H9 (cell line): Measurements from ENCODE around the gene MORN5. TPM values are rescaled to one million over a fixed set of nuclear protein-coding genes. Genes with fewer than 3 reads are reported as not detected.

Experiments
- DNase-seq: peaks from one replicate; pipeline ENCODE4 v3.0.0-alpha.2; 2017
- H2AFZ ChIP-seq: one replicate; pipeline ENCODE4 v1.6.1; 2013; ENCODE audit warnings: mild to moderate bottlenecking, low read length, control low read depth, moderate library complexity
- H2AK5ac ChIP-seq: 2 replicates; pipeline ENCODE4 v1.6.1; 2013; ENCODE audit warnings: low read length, control low read depth, mixed read lengths; ENCODE audit not compliant: insufficient read length
- H2BK120ac ChIP-seq: one replicate; pipeline ENCODE4 v1.6.1; 2013; ENCODE audit warnings: low read depth, mild to moderate bottlenecking, low read length, control low read depth, inconsistent platforms; ENCODE audit not compliant: poor library complexity, severe bottlenecking
- H2BK12ac ChIP-seq: 2 replicates; pipeline ENCODE4 v1.6.1; 2013; ENCODE audit warnings: low read length, control low read depth, mixed read lengths, low read depth; ENCODE audit not compliant: insufficient read length
- H2BK15ac ChIP-seq: 2 replicates; pipeline ENCODE4 v1.6.1; 2013; ENCODE audit warnings: low read depth, low read length, control low read depth
- H2BK20ac ChIP-seq: one replicate; pipeline ENCODE4 v1.6.1; 2013; ENCODE audit warnings: low read depth, mild to moderate bottlenecking, low read length, control low read depth, inconsistent platforms; ENCODE audit not compliant: poor library complexity, severe bottlenecking
- H2BK5ac ChIP-seq: 2 replicates; pipeline ENCODE4 v1.6.1; 2013; ENCODE audit warnings: low read length, control low read depth, mixed read lengths; ENCODE audit not compliant: insufficient read length
- H3K14ac ChIP-seq: 2 replicates; pipeline ENCODE4 v1.6.1; 2013; ENCODE audit warnings: low read length, control low read depth; ENCODE audit not compliant: insufficient read depth
- H3K18ac ChIP-seq: 2 replicates; pipeline ENCODE4 v1.6.1; 2013; ENCODE audit warnings: low read depth, mild to moderate bottlenecking, mixed read lengths, low read length, control low read depth; ENCODE audit not compliant: insufficient read length
- H3K23ac ChIP-seq: 2 replicates; pipeline ENCODE4 v1.6.1; 2013; ENCODE audit warnings: low read length, control low read depth, mixed read lengths, low read depth; ENCODE audit not compliant: insufficient read length
- H3K23me2 ChIP-seq: 2 replicates; pipeline ENCODE4 v1.6.1; 2013; ENCODE audit warnings: low read depth, mild to moderate bottlenecking, mixed read lengths, low read length, control low read depth; ENCODE audit not compliant: insufficient read length, poor library complexity, severe bottlenecking
- H3K27ac ChIP-seq: 2 replicates; pipeline ENCODE4 v1.5.1; 2013; ENCODE audit warnings: low read length, control low read depth, mixed read lengths, low read depth; ENCODE audit not compliant: insufficient read length
- H3K27me3 ChIP-seq: 2 replicates; pipeline ENCODE4 v1.6.1; 2013; ENCODE audit warnings: low read length, control low read depth, inconsistent platforms; ENCODE audit not compliant: insufficient read depth
- H3K4ac ChIP-seq: 2 replicates; pipeline ENCODE4 v1.6.1; 2013; ENCODE audit warnings: low read depth, mild to moderate bottlenecking, control low read depth, inconsistent platforms, low read length, moderate library complexity
- H3K4me1 ChIP-seq: 2 replicates; pipeline ENCODE4 v1.6.1; 2013; ENCODE audit warnings: low read length, control low read depth, inconsistent platforms; ENCODE audit not compliant: insufficient read depth
- H3K4me2 ChIP-seq: 2 replicates; pipeline ENCODE4 v1.6.1; 2013; ENCODE audit warnings: low read length, control low read depth, mixed read lengths; ENCODE audit not compliant: insufficient read length, insufficient read depth
- H3K56ac ChIP-seq: 2 replicates; pipeline ENCODE4 v1.6.1; 2013; ENCODE audit warnings: low read depth, mild to moderate bottlenecking, mixed read lengths, low read length, control low read depth; ENCODE audit not compliant: insufficient read length
- H3K79me1 ChIP-seq: 2 replicates; pipeline ENCODE4 v1.6.1; 2013; ENCODE audit warnings: low read depth, mild to moderate bottlenecking, moderate library complexity, low read length, control low read depth, inconsistent platforms; ENCODE audit not compliant: insufficient read depth, poor library complexity, severe bottlenecking
- H3K79me2 ChIP-seq: 2 replicates; pipeline ENCODE4 v1.6.1; 2013; ENCODE audit warnings: low read length, control low read depth, inconsistent platforms; ENCODE audit not compliant: insufficient read depth
- H3K9ac ChIP-seq: 2 replicates; pipeline ENCODE4 v1.6.1; 2013; ENCODE audit warnings: low read length, control low read depth, mixed read lengths; ENCODE audit not compliant: insufficient read length; ENCODE audit errors: extremely low read depth
- H3K9me3 ChIP-seq: one replicate; pipeline ENCODE4 v1.6.1; 2013; ENCODE audit warnings: low read depth, low read length, inconsistent platforms; ENCODE audit not compliant: control insufficient read depth
- H3T11ph ChIP-seq: one replicate; pipeline ENCODE4 v1.6.1; 2013; ENCODE audit warnings: mild to moderate bottlenecking, low read length, control low read depth, inconsistent platforms
- H4K20me1 ChIP-seq: one replicate; pipeline ENCODE4 v1.6.1; 2013; ENCODE audit not compliant: control insufficient read depth, insufficient read length, insufficient read depth
- H4K5ac ChIP-seq: 2 replicates; pipeline ENCODE4 v1.6.1; 2013; ENCODE audit warnings: low read depth, mild to moderate bottlenecking, mixed read lengths, low read length, control low read depth; ENCODE audit not compliant: insufficient read length
- H4K8ac ChIP-seq: replicated peaks from 2 replicates; pipeline ENCODE4 v1.6.1; 2013; ENCODE audit warnings: low read length, control low read depth, mixed read lengths, low read depth; ENCODE audit not compliant: insufficient read length
- H4K91ac ChIP-seq: 2 replicates; pipeline ENCODE4 v1.6.1; 2013; ENCODE audit warnings: low read depth, mild to moderate bottlenecking, moderate library complexity, mixed read lengths, low read length, control low read depth; ENCODE audit not compliant: insufficient read length
- H3K27ac Mint-ChIP-seq, 3 experiments: 2 replicates in 2 of 3; 3 replicates in 1 of 3; pipeline ENCODE4 v1.8.0; 2020 to 2021; ENCODE audit warnings: mixed read lengths in 3 of 3, mild to moderate bottlenecking in 1 of 3, moderate library complexity in 1 of 3
- H3K27me3 Mint-ChIP-seq: 2 replicates; pipeline ENCODE4 v1.8.0; 2021; ENCODE audit warnings: low read depth, mild to moderate bottlenecking, moderate library complexity, mixed read lengths
- H3K36me3 Mint-ChIP-seq, 3 experiments: 2 replicates in 2 of 3; 3 replicates in 1 of 3; pipeline ENCODE4 v1.8.0; 2020 to 2021; ENCODE audit warnings: low read depth in 3 of 3, mixed read lengths in 3 of 3; ENCODE audit not compliant: insufficient read depth in 1 of 3
- H3K4me1 Mint-ChIP-seq, 2 experiments: 2 replicates each; pipeline ENCODE4 v1.8.0; 2020; ENCODE audit warnings: mixed read lengths in 2 of 2
- H3K4me3 Mint-ChIP-seq, 2 experiments: 2 replicates in 1 of 2; 3 replicates in 1 of 2; pipeline ENCODE4 v1.8.0; 2020 to 2021; ENCODE audit warnings: mild to moderate bottlenecking in 2 of 2, mixed read lengths in 2 of 2, moderate library complexity in 1 of 2
- H3K9me3 Mint-ChIP-seq, 2 experiments: 2 replicates in 1 of 2; 3 replicates in 1 of 2; pipeline ENCODE4 v1.8.0; 2020; ENCODE audit warnings: mild to moderate bottlenecking in 2 of 2, mixed read lengths in 2 of 2, moderate library complexity in 1 of 2
- CTCF ChIP-seq: fragments of 200-600 bp; sonication (generic); conservative IDR thresholded peaks from 3 replicates; pipeline ENCODE4 v1.8.0; 2021; ENCODE audit warnings: antibody characterized with exemption, mild to moderate bottlenecking
- WGBS: extraction: QIAGEN DNeasy Blood & Tissue Kit; methylation state at CpG from one replicate; pipeline ENCODE4 v1.1.7; 2013; ENCODE audit warnings: missing lambda C conversion rate, low lambda C conversion rate, mixed read lengths; ENCODE audit not compliant: insufficient read length; ENCODE audit errors: extremely low coverage; 5-methylcytosine and 5-hydroxymethylcytosine counted together
- total RNA-seq: library from RNA; stranded (reverse); gene quantifications from 2 replicates; pipeline ENCODE4 v1.2.1, GENCODE V29; 2021

The MORN5 gene
- total RNA-seq, 1 experiment from 2014 or later, result not detected

DNA sequence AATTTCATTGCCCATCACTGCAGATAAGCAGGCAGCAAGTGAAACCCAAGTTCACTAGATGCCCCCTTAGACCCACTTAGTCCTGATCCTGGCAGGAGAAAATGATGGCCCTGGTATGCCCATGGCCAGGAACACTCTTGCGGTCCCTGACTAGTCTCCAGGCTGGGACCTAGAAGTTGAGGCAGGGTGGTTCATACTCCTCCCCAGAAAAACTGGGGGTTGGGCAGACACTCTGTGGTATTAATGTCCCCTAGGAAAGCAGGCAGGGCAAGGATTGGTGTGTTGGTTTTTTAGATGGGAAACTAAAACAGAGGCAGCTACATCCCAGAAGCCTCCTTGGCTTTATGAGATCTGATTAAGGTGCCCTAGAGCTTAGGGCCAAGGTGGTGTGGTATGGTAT is 56.0 kb downstream of the MORN5 start:
- Histone ChIP-seq H3K79me2 (no peaks in the 10 kb centered on the region), H4K20me1 (peaks cover 2% of the 10 kb centered on the region), H3K9me3 (no peaks in the 10 kb centered on the region), H2BK120ac (no peak overlapping the region), H3K23ac (no peak overlapping the region), H3K79me1 (no peaks in the 10 kb centered on the region), H2BK15ac (no peak overlapping the region), H2AFZ (no peak overlapping the region), H4K91ac (no peak overlapping the region), H4K5ac (no peak overlapping the region), H2AK5ac (no peak overlapping the region), H3T11ph (no peak overlapping the region), H3K23me2 (peaks cover 20% of the 10 kb centered on the region), H3K56ac (no peak overlapping the region), H4K8ac (no peak overlapping the region), H3K4ac (no peak overlapping the region), H2BK5ac (no peak overlapping the region), H3K4me1 (peaks cover 4% of the 10 kb centered on the region; the same call in 1 of the 2 replicates), H3K14ac (no peak overlapping the region), H3K9ac (no peak overlapping the region), H3K18ac (no peak overlapping the region), H3K4me2 (no peak overlapping the region), H3K27me3 (peaks cover 76% of the 10 kb centered on the region), H2BK20ac (no peak overlapping the region), H3K27ac (no peak overlapping the region), H2BK12ac (no peak overlapping the region)
- H3K36me3 Mint-ChIP-seq, result peaks cover 0 to 7% (median 0%) of the 10 kb centered on the region in 3 experiments; a peak in 2 of 7 replicates
- no peak overlapping the region for H3K27ac Mint-ChIP-seq
- DNase-seq, result no peak
- WGBS, result no CpG with 5 or more reads among the region's 1 CpG
- no peak for TF ChIP-seq CTCF
- peaks cover 98% of the 10 kb centered on the region for H3K27me3 Mint-ChIP-seq
- peaks cover 3 to 6% of the 10 kb centered on the region in 2 experiments for H3K9me3 Mint-ChIP-seq
- no peak overlapping the region for H3K4me3 Mint-ChIP-seq
- H3K4me1 Mint-ChIP-seq, result peaks cover 27 to 39% of the 10 kb centered on the region in 2 experiments
